IPS DF 6.9 (cell line): Measurements from ENCODE around the gene SLCO3A1.

ENCODE experiments used
- DNase-seq: peaks from one replicate; pipeline ENCODE4 v3.0.0-alpha.2; 2013; ENCODE audit warnings: low read depth, low spot score
- H3K27ac ChIP-seq: one replicate; pipeline ENCODE4 v1.5.1; 2013; ENCODE audit warnings: low read length, control low read depth
- H3K27me3 ChIP-seq: 2 replicates; pipeline ENCODE4 v1.6.1; 2013; ENCODE audit warnings: mild to moderate bottlenecking, low read length; ENCODE audit not compliant: control insufficient read depth, insufficient read depth
- H3K36me3 ChIP-seq: 2 replicates; pipeline ENCODE4 v1.6.1; 2013; ENCODE audit warnings: low read length; ENCODE audit not compliant: control insufficient read depth, insufficient read depth
- H3K4me1 ChIP-seq: 2 replicates; pipeline ENCODE4 v1.6.1; 2013; ENCODE audit warnings: low read length; ENCODE audit not compliant: control insufficient read depth, insufficient read depth
- H3K4me3 ChIP-seq: 2 replicates; pipeline ENCODE4 v1.5.1; 2013; ENCODE audit warnings: mild to moderate bottlenecking, low read length
- H3K9me3 ChIP-seq: 2 replicates; pipeline ENCODE4 v1.6.1; 2013; ENCODE audit warnings: low read length, inconsistent platforms; ENCODE audit not compliant: control insufficient read depth, insufficient read depth
- WGBS: extraction: QIAGEN DNeasy Blood & Tissue Kit; methylation state at CpG from one replicate; pipeline ENCODE4 v1.1.7; 2013; ENCODE audit warnings: mixed read lengths, missing lambda C conversion rate; ENCODE audit not compliant: insufficient read length, insufficient coverage; 5-methylcytosine and 5-hydroxymethylcytosine counted together

SLCO3A1 gene

DNA sequence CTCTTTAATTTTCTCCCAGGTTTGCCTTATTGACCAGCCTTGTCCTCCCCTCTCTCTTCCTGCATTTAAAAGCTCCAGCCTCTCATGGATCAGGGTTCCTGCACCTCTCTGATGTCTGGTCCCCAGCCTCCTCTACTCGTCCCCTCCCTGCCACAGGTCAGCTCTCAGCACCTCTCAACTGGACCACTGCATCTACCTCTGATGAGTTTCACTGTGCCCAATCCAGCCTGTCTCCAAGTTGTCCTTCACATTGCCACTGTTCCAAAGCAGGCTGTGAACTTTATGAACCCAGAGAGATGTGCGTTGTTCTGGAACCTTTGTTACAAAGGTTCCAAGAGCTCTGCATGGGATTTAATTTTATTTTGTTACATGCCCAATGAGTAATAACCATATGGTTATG, 76.6 kb downstream of the SLCO3A1 start:
- no peak for DNase-seq
- no peaks in the 10 kb centered on the region for H3K27me3 ChIP-seq
- no CpG with 5 or more reads among the region's 2 CpGs for WGBS

DNA sequence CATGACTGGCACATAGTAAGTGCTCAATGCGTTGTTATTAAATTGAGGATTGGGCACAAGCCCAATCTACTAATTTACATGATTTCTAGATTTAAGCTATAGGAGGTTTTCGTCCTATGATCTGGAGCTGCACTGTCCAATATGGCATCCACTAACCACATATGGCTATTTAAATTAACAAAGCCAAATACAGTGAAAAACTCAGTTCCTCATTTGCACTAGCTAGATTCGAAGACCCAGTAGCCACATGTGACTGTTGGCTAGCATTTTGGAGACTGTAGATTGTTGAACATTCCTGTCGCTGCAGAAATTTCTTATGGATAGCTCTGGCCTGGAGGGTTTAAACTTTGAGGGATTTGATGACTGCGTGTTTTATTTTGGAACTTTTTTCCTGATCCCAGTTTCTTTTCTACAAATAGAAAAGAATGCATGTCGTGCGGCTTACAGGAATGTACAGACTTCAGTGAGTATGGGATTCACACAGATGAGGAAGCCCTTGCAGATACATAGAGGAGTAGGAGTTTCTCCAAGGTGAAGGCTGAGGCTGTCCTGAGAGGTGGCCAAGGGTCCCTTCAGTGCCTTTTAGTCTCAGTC, 82.8 kb downstream of the SLCO3A1 start:
- Histone ChIP-seq H3K4me3 (no peak overlapping the region), H3K27me3 (no peaks in the 10 kb centered on the region), H3K27ac (no peak overlapping the region), H3K36me3 (no peaks in the 10 kb centered on the region), H3K4me1 (peaks cover 7% of the 10 kb centered on the region), H3K9me3 (no peaks in the 10 kb centered on the region)
- DNase-seq, result no peak
- no CpG with 5 or more reads among the region's 7 CpGs for WGBS

More for the DNA sequence above, 76.6 kb downstream of the SLCO3A1 start:
- no peak overlapping the region for H3K27ac ChIP-seq
- no peaks in the 10 kb centered on the region for H3K36me3 ChIP-seq
- peaks cover 2% of the 10 kb centered on the region; the same call in 1 of the 2 replicates for H3K4me1 ChIP-seq
- H3K4me3 ChIP-seq, result no peak overlapping the region
- no peaks in the 10 kb centered on the region for H3K9me3 ChIP-seq

DNA sequence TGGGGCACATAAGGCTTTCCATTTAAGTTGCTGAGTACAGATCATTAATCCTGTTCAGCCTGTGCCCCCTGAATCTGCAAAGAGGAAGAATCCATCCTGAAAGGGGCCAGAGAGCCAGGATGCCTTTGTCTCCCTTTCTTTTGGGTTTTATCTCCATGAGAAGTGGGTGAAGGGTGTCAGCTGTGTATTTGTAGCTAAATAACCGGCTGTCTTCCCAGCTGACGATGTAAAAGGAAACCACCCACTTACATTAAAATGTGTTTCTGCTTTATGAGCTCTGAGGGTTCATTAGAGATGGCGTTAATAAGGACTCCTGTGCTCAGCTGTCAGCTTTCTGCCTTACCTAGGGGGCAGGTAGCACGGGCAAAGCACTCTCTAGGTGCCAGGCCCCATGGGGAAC, 83.4 kb downstream of the SLCO3A1 start:
- DNase-seq, result no peak
- no CpG with 5 or more reads among the region's 4 CpGs for WGBS

DNA sequence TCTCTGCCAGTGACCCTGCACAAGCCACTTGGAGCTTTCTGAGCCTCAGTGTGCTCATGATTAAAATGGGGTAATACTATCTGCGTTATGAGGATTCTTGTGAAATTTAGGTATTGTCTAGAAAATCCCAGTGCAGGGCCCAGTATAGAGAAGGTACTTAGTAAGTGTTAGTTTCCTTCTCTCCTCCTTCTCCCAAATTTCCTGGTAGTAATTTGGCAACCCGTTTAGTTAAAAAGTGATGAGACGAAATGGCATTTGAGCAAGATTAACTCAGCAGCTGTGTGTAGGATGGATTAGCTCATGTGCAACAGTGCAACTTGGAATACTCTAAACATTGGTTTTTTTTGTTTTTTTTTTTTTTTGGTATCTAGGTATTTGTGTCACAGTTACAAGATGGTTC, 84.6 kb downstream of the SLCO3A1 start:
- Histone ChIP-seq H3K4me1 (peaks cover 9% of the 10 kb centered on the region), H3K27ac (no peak overlapping the region), H3K36me3 (no peaks in the 10 kb centered on the region), H3K27me3 (no peaks in the 10 kb centered on the region), H3K9me3 (no peaks in the 10 kb centered on the region), H3K4me3 (no peak overlapping the region)
- WGBS, result no CpG with 5 or more reads among the region's 3 CpGs
- DNase-seq, result no peak

More for the DNA sequence above, 83.4 kb downstream of the SLCO3A1 start:
- no peaks in the 10 kb centered on the region for H3K27me3 ChIP-seq
- H3K36me3 ChIP-seq, result no peaks in the 10 kb centered on the region
- peaks cover 7% of the 10 kb centered on the region for H3K4me1 ChIP-seq
- no peak overlapping the region for H3K27ac ChIP-seq
- no peak overlapping the region for H3K4me3 ChIP-seq
- no peaks in the 10 kb centered on the region for H3K9me3 ChIP-seq

DNA sequence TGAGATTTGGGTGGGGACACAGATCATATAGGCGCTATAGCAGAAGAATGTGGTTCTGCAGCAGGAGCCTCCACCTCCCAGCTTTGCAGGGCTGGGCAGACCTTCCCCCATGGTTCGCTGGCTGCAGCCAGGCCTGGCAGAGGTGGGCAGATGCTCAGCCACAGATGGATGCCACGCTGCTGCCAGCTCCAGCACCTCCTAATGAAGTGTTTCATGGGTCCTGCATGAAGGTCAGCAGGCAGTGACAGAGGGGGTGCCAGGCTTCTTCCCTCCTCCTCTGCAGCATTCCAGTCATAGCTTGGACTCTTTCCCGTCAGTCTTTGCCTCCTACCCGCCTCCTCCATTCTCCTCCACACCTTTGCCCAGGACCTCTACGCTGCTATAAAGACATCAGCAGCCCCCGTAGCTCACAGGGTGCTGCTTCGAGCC, 85.9 kb downstream of the SLCO3A1 start:
- H3K4me1 ChIP-seq, result peaks cover 9% of the 10 kb centered on the region
- DNase-seq, result no peak
- no peak overlapping the region for H3K27ac ChIP-seq
- no peaks in the 10 kb centered on the region for H3K9me3 ChIP-seq
- WGBS, result no CpG with 5 or more reads among the region's 8 CpGs
- no peak overlapping the region for H3K4me3 ChIP-seq
- no peaks in the 10 kb centered on the region for H3K27me3 ChIP-seq
- H3K36me3 ChIP-seq, result no peaks in the 10 kb centered on the region

- no peak overlapping the region for H3K27ac ChIP-seq
- H3K9me3 ChIP-seq, result no peaks in the 10 kb centered on the region
- H3K4me3 ChIP-seq, result no peak overlapping the region
- no peaks in the 10 kb centered on the region for H3K36me3 ChIP-seq
- no CpG with 5 or more reads among the region's 8 CpGs for WGBS
- peaks cover 9% of the 10 kb centered on the region for H3K4me1 ChIP-seq
- no peaks in the 10 kb centered on the region for H3K27me3 ChIP-seq
- no peak for DNase-seq
Measured at GRCh38 chr15:91940496-91941381, 87.2 kb downstream of the SLCO3A1 start.

GRCh38 chr15:91941871-91942658, 88.6 kb downstream of the SLCO3A1 start:
- DNase-seq, result no peak
- Histone ChIP-seq H3K9me3 (no peaks in the 10 kb centered on the region), H3K27me3 (no peaks in the 10 kb centered on the region), H3K27ac (no peak overlapping the region), H3K4me1 (peaks cover 12% of the 10 kb centered on the region), H3K36me3 (no peaks in the 10 kb centered on the region), H3K4me3 (no peak overlapping the region)
- no CpG with 5 or more reads among the region's 9 CpGs for WGBS

DNA sequence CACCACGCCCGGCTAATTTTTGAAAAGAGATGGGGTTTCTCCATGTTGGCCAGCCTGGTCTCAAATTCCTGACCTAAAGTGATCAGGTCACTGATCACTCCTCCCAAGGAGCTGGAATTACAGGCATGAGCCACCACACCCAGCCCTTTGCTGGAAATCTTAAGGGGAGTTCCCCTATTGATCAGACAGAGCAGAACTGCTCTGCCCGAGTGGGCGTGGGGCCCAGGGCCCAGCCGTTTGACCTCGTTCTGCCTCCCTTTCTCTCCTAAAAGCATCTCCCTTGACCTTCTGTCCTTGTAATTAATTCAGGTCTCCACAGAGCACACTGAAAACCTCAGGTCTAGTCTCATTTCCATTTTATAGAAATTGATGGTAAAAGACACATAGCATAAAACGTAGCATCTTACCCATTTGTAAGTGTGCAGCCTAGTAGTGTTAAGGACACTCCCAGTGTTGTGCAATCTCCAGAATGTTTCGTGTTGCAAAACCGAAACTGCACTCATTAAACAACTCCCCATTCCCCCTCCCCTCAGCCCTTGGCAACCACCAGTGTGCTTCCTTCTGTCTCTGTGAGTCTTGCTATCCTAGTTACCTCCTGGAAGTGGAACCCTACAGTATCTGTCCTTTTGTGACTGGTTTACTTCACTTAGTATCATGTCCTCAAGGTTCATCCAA, 89.3 kb downstream of the SLCO3A1 start:
- no peak for DNase-seq
- H3K4me3 ChIP-seq, result no peak overlapping the region
- H3K36me3 ChIP-seq, result no peaks in the 10 kb centered on the region
- WGBS, result no CpG with 5 or more reads among the region's 9 CpGs
- no peaks in the 10 kb centered on the region for H3K9me3 ChIP-seq
- no peaks in the 10 kb centered on the region for H3K27me3 ChIP-seq
- H3K4me1 ChIP-seq, result peaks cover 14% of the 10 kb centered on the region
- H3K27ac ChIP-seq, result no peak overlapping the region

GRCh38 chr15:91944331-91944730, 90.8 kb downstream of the SLCO3A1 start:
- H3K9me3 ChIP-seq, result no peaks in the 10 kb centered on the region
- no peaks in the 10 kb centered on the region for H3K27me3 ChIP-seq
- no peak for DNase-seq
- H3K36me3 ChIP-seq, result no peaks in the 10 kb centered on the region
- H3K4me3 ChIP-seq, result no peak overlapping the region
- no CpG with 5 or more reads among the region's 6 CpGs for WGBS
- H3K4me1 ChIP-seq, result peaks cover 20% of the 10 kb centered on the region
- no peak overlapping the region for H3K27ac ChIP-seq

DNA sequence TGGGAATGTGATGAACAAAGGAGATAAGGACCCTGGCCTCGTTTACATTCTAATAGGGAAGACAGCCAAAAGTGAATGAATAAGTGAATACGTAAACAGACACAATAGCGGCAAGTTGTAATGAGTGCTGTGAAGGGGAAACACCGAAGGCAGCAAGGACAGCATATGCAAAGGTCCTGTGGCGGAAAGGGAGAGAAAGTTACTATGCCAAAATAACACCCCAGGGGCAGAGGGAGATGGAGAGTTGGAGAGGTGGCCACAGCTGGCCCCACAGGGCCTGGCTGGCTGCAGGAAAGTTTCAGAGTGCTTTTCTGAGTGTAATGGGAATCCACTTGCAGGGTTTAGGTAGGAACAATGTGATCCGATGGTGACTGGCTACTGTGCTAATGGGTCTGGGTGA, 91.9 kb downstream of the SLCO3A1 start:
- H3K36me3 ChIP-seq, result no peaks in the 10 kb centered on the region
- WGBS, result no CpG with 5 or more reads among the region's 6 CpGs
- no peak overlapping the region for H3K4me3 ChIP-seq
- no peaks in the 10 kb centered on the region for H3K27me3 ChIP-seq
- peaks cover 22% of the 10 kb centered on the region for H3K4me1 ChIP-seq
- no peaks in the 10 kb centered on the region for H3K9me3 ChIP-seq
- DNase-seq, result no peak
- H3K27ac ChIP-seq, result no peak overlapping the region
